Skeletal muscle satellite cell (primary cell): Measurements from ENCODE around the gene OR6F1.
"Not testable (repeated sequence)": the region's sequence is repeated elsewhere in the genome, so short reads cannot be mapped to it uniquely, and the experiment has no call there.

Experiments used
- H3K27me3 ChIP-seq: 2 replicates; pipeline ENCODE4 v1.7.0; 2013; ENCODE audit warnings: low read length; ENCODE audit not compliant: control insufficient read depth, insufficient read depth
- H3K36me3 ChIP-seq: 2 replicates; pipeline ENCODE4 v1.7.0; 2013; ENCODE audit warnings: mild to moderate bottlenecking, control low read depth, low read length; ENCODE audit not compliant: insufficient read depth
- H3K4me1 ChIP-seq: 2 replicates; pipeline ENCODE4 v1.7.0; 2013; ENCODE audit warnings: low read length; ENCODE audit not compliant: control insufficient read depth, insufficient read depth
- H3K4me2 ChIP-seq: 2 replicates; pipeline ENCODE4 v1.7.0; 2013; ENCODE audit warnings: mild to moderate bottlenecking, low read length
- H3K4me3 ChIP-seq: 2 replicates; pipeline ENCODE4 v1.7.0; 2013; ENCODE audit warnings: low read length
- H3K9ac ChIP-seq: 2 replicates; pipeline ENCODE4 v1.7.0; 2013; ENCODE audit warnings: mild to moderate bottlenecking, low read depth, low read length, moderate library complexity
- H3K9me3 ChIP-seq: replicated peaks from 2 replicates; pipeline ENCODE4 v1.7.0; 2013; ENCODE audit warnings: mild to moderate bottlenecking, control low read depth, low read length

Gene OR6F1

GRCh38 chr1:247713753-247714152 is 2.7 kb downstream of the OR6F1 start:
- Histone ChIP-seq H3K9ac (no peak overlapping the region), H3K36me3 (no peaks in the 10 kb centered on the region), H3K9me3 (peaks cover 12% of the 10 kb centered on the region), H3K4me3 (no peak overlapping the region), H3K27me3 (no peaks in the 10 kb centered on the region), H3K4me1 (no peaks in the 10 kb centered on the region), H3K4me2 (no peak overlapping the region)

- not testable (repeated sequence) for H3K4me3 ChIP-seq, H3K9ac ChIP-seq, H3K36me3 ChIP-seq, H3K4me2 ChIP-seq, H3K4me1 ChIP-seq, H3K27me3 ChIP-seq
- peaks cover 12% of the 10 kb centered on the region for H3K9me3 ChIP-seq
Measured at GRCh38 chr1:247710681-247711080, 5.8 kb downstream of the OR6F1 start.

- Histone ChIP-seq H3K9ac (no peak overlapping the region), H3K4me1 (no peaks in the 10 kb centered on the region), H3K4me2 (no peak overlapping the region), H3K4me3 (no peak overlapping the region), H3K36me3 (no peaks in the 10 kb centered on the region), H3K27me3 (no peaks in the 10 kb centered on the region), H3K9me3 (no peaks in the 10 kb centered on the region)
Measured at GRCh38 chr1:247701338-247701737, 15.1 kb downstream of the OR6F1 start.

- H3K9me3 ChIP-seq, result peaks cover 3% of the 10 kb centered on the region
- H3K36me3 ChIP-seq, result no peaks in the 10 kb centered on the region
- no peaks in the 10 kb centered on the region for H3K27me3 ChIP-seq
- H3K9ac ChIP-seq, result no peak overlapping the region
- no peak overlapping the region for H3K4me2 ChIP-seq
- no peaks in the 10 kb centered on the region for H3K4me1 ChIP-seq
- H3K4me3 ChIP-seq, result no peak overlapping the region
Measured at GRCh38 chr1:247681288-247681897, 35.1 kb downstream of the OR6F1 start.

GRCh38 chr1:247680171-247680570 is 36.3 kb downstream of the OR6F1 start:
- Histone ChIP-seq H3K9ac (no peak overlapping the region), H3K36me3 (no peaks in the 10 kb centered on the region), H3K4me3 (no peak overlapping the region), H3K9me3 (peaks cover 7% of the 10 kb centered on the region), H3K4me1 (no peaks in the 10 kb centered on the region), H3K27me3 (no peaks in the 10 kb centered on the region), H3K4me2 (no peak overlapping the region)

GRCh38 chr1:247679639-247680038 is 36.8 kb downstream of the OR6F1 start, which contains the start of gene OR13G1:
TSS of gene OR13G1 (minus strand) at chr1:247679739. CDS start at chr1:247673041, 6,698 bp downstream.
- Histone ChIP-seq H3K4me2 (no peak within 1 kb of the TSS), H3K9me3 (peaks cover 7% of the 10 kb centered on the region), H3K27me3 (no peaks in the 10 kb centered on the region), H3K9ac (no peak within 1 kb of the TSS), H3K4me1 (no peaks in the 10 kb centered on the region), H3K36me3 (no peaks in the 10 kb centered on the region), H3K4me3 (no peak within 1 kb of the TSS)

GRCh38 chr1:247669225-247669624 is 47.2 kb downstream of the OR6F1 start:
- Histone ChIP-seq H3K4me3 (no peak overlapping the region), H3K4me1 (no peaks in the 10 kb centered on the region), H3K4me2 (no peak overlapping the region), H3K9ac (no peak overlapping the region), H3K9me3 (peaks cover 8% of the 10 kb centered on the region), H3K27me3 (no peaks in the 10 kb centered on the region), H3K36me3 (no peaks in the 10 kb centered on the region)
